Renal cortical epithelial cell (primary cell): ENCODE results near the gene SPOCK1. TPM values are rescaled to one million over a fixed set of nuclear protein-coding genes. Genes with fewer than 3 reads are reported as not detected.
A peak's percentile ranks its signal among the peaks of the same experiment; 100 is the strongest.

ENCODE experiments used
- DNase-seq: peaks from one replicate; pipeline ENCODE4 v3.0.0-alpha.2; 2011; ENCODE audit warnings: low read depth
- total RNA-seq: library from RNA; depleted of rRNA; stranded (reverse); fragments of >200 nt; gene quantifications from 2 replicates; pipeline ENCODE4 v1.2.3, GENCODE V29; 2014

SPOCK1 gene
- total RNA-seq, 1 donor from 2014 or later, result 224 TPM

DNA sequence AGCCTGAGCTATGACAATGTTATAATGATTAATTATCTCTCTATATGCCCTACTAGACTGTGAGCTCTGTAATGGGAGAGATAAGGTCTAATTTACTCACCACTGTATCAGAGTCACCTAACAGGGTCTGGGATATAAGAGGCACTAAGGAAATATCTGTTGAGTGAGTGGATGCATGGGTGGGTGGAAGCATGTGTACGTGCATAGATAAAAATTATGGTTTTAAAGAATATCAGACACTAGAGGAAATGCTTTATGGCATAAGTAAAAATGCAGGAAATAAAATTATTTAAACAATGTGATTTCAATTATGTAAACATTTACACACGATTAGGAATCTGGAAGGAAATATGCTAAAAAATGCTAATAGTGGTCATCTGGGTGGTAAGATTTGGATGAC lies 137.8 kb downstream of the SPOCK1 start:
- no peak for DNase-seq

GRCh38 chr5:137360607-137361006 lies 138.5 kb downstream of the SPOCK1 start:
- no peak for DNase-seq

DNA sequence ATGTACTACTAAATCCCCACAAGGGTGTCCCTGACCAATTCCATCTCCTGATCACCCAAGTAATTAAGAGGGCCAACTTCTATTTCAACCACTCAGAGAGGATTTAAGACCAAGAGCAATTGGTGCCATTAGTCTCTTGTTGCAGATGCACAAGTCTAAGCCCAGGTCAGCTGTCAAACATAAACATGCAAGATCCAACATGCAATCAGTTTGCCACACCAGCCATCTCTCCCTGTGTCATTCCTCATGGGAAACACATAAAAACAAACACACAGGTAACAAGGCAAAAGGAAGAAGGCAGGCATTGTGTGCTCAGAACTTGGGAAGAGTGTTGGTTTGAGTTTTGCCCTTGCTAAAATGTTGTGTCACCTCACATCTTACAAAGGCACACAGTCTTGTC lies 139.2 kb downstream of the SPOCK1 start:
- no peak for DNase-seq

- no peak for DNase-seq
Observed at GRCh38 chr5:137357436-137357835, 141.7 kb downstream of the SPOCK1 start.

GRCh38 chr5:137356127-137356526 lies 143.0 kb downstream of the SPOCK1 start:
- DNase-seq, result no peak

DNA sequence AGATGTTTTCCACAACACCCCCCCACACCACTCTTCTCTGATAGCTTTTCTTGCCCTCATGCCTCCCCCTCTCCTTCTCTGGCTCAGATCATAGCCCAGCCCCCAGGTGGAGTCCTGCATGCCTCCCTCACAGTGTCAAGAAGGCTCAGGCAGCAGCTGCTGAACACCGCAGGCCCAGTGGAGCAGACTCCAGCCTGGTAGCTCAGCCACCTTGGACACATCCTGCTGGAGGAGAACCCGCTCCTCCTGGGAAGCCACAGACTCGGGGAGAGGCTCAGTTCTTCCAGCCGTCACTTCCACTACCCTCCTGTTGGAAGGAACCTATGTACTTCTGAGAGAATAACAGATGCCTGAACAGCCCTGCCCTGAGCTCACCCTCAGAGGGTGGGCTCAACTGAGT lies 143.4 kb downstream of the SPOCK1 start:
- no peak for DNase-seq

GRCh38 chr5:137352095-137352494 lies 147.0 kb downstream of the SPOCK1 start:
- no peak for DNase-seq

DNA sequence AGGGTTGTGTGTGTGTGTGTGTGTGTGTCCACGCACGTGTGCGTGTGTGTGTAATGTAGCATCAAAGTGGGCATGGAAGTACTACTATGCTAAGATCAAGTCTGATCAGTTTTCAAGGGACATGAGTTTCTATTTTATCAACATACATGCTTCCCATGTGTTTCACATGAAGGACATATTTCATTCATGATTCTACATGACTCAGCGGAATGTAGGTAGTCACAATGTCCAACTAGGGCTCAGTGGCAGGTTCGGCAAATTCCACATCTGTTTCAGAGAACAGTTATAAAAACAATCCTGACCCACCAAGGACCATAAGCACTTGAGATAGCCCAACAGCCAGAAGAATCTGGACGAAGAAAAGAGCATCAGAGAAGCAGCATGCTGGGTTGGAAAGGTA lies 148.3 kb downstream of the SPOCK1 start:
- DNase-seq, result no peak

GRCh38 chr5:137348759-137349158 lies 150.4 kb downstream of the SPOCK1 start:
- DNase-seq, result no peak

GRCh38 chr5:137347865-137348264 lies 151.3 kb downstream of the SPOCK1 start:
- no peak for DNase-seq

DNA sequence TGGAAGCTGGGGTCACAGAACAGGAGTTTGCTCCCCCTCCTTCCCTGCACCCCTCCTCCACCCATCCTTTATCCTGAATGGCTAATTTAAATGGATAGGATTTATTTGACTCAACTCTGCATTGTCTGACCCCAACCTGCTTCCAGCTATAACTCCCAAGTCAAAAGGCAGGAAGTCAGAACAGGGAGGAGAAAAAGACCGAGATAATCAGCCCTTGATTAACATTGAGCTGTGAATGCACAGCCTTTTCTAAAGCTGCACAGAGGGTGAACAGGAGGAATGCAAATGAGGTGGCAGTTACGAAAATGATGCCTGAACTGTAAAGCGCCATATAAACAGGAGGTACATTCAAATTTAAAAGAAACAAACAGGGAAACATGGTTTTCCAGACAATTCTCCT lies 152.8 kb downstream of the SPOCK1 start:
- DNase-seq, result no peak

DNA sequence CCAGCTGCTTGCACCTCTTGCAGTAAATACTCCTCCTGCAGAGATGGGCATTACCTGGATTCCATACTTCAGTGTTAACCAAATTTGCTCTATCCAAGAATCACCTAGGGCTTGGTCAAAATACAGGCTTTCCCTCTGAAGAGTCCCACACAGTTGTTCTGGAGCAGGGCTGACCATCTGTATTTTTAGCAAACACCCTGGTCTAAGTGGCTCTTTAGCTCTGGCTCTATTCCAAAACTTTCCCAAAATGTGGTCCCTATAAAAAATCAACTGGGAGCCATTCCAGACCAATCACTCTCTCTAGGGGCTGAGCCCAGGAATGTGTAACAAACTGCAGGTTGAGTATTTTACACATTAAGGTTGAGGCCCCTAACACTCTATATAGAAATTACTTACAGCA lies 153.7 kb downstream of the SPOCK1 start:
- DNase-seq, result no peak

DNA sequence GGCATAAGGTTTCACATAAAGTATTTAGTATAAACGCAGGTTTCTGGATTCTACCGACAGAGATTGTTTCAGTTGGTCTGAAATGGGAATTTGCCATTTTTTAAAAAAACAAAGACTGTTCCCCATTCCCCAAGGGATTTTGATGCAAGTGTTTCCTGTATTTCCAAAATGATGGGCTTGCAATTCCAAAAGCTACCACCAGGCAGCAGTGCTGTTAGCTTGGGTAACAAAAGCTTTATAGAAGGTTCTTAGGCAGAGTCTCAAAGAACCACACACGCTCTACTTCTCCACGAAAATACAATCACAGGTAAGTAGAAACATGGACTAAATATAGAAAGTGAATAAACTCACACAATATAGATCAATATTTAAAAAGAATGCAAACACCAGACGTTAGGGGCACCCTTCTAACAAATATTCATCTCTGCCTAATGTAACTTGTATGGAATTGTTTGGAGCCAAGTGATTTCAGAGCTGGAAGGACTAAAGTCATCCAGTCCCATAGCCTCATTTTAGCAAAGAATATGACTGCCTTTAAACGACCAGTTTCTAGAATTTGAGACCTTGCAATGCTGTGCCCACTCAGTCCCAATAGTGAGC lies 154.3 kb downstream of the SPOCK1 start:
- DNase-seq, result peak; percentile 71

DNA sequence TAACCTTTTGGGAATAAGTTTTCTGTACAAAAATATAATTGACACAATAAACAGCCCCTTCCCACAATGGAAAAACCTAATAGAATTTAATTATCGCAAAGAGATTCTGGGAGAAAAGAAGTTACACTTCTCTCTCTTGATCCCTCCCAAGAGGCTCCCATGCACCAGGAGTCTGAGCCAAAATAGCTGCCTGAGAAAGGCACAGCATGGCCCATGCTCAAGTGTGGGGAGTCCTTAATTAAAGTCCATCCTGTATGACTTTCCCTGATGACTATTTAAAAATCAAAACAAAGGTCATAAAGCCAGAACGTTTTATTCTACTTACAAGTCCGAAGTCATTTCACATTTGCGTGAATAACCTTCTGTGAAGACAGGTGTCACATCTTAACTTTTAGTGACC lies 155.1 kb downstream of the SPOCK1 start:
- DNase-seq, result no peak

DNA sequence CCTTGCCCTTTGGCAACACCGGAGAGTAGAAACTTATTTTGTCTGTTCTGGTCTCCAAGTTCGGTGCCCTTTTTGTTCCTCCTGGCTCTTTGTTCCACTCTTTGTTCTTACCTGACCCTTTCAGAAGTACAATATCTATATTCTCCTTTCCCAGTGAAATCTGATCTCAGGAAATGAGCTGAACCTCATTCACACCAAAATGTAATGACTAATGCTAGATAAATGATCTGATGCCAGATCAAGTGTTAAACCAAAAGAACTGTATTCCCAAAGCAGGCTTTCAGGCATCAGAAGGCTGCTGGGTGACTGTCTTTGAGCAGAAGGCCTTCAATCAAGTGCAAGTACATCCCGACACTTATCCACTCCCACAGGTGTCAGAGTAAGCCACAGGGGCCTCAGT lies 156.4 kb downstream of the SPOCK1 start:
- DNase-seq, result peak; percentile 63

- DNase-seq, result no peak
Observed at GRCh38 chr5:137341831-137342230, 157.3 kb downstream of the SPOCK1 start.

- DNase-seq, result no peak
Observed at GRCh38 chr5:137340881-137341280, 158.2 kb downstream of the SPOCK1 start.

- DNase-seq, result no peak
Observed at GRCh38 chr5:137336565-137337120, 162.5 kb downstream of the SPOCK1 start.

GRCh38 chr5:137336161-137336560 lies 163.0 kb downstream of the SPOCK1 start:
- DNase-seq, result no peak

- DNase-seq, result no peak
Observed at GRCh38 chr5:137335493-137335892, 163.6 kb downstream of the SPOCK1 start.

- no peak for DNase-seq
Observed at GRCh38 chr5:137333928-137334327, 165.2 kb downstream of the SPOCK1 start.

GRCh38 chr5:137333475-137333874 lies 165.7 kb downstream of the SPOCK1 start:
- DNase-seq, result no peak

- no peak for DNase-seq
Observed at GRCh38 chr5:137332296-137332695, 166.8 kb downstream of the SPOCK1 start.
